Mesenteric fat pad (tissue), 1 donor: ENCODE measurements around the gene CENPM. TPM values are rescaled to one million over a fixed set of nuclear protein-coding genes. Genes with fewer than 3 reads are reported as not detected.
A peak's percentile ranks its signal among the peaks of the same experiment; 100 is the strongest.
"Not testable (repeated sequence)": the region's sequence is repeated elsewhere in the genome, so short reads cannot be mapped to it uniquely, and the experiment has no call there.

Source experiments
- DNase-seq: peaks from one replicate; pipeline ENCODE4 v3.0.0-alpha.2; 2020; ENCODE audit warnings: low spot score
- total RNA-seq: library from RNA; stranded (reverse); fragmentation: NEBNext Ultra II Directional; extraction: Animal tissue kit (Norgen Biotek cat#: 25700); gene quantifications from one replicate; pipeline ENCODE4 v1.2.1, GENCODE V29; 2021
- donor health status: DM: yes; HTN: yes; CAD: no.

Gene CENPM
- total RNA-seq, 1 donor from 2014 or later: not detected

GRCh38 chr22:41966607-41967240 is 19.8 kb upstream of the CENPM start:
- DNase-seq: no peak

GRCh38 chr22:41966225-41966606 is 19.3 kb upstream of the CENPM start:
- no peak for DNase-seq

- DNase-seq: no peak
Observed at GRCh38 chr22:41964112-41964491, 17.1 kb upstream of the CENPM start.

- DNase-seq: no peak
Observed at GRCh38 chr22:41963453-41964111, 16.6 kb upstream of the CENPM start.

- DNase-seq: no peak
Observed at GRCh38 chr22:41957941-41958556, 11.1 kb upstream of the CENPM start.

GRCh38 chr22:41952713-41953112 is 5.8 kb upstream of the CENPM start:
- DNase-seq: no peak

GRCh38 chr22:41951898-41952474 is 5.0 kb upstream of the CENPM start, which contains the start of gene SMIM45:
TSS of gene SMIM45 (plus strand) at chr22:41952150.
- no peak for DNase-seq

- DNase-seq: no peak
Observed at GRCh38 chr22:41949297-41949965, 2.5 kb upstream of the CENPM start.

GRCh38 chr22:41948928-41949296 is 2.0 kb upstream of the CENPM start:
- DNase-seq: not testable (repeated sequence)

- DNase-seq: no peak
Observed at GRCh38 chr22:41948142-41948541, 1.2 kb upstream of the CENPM start.

GRCh38 chr22:41947424-41948080 is 600 bp upstream of the CENPM start:
- no peak for DNase-seq

- DNase-seq: no peak
Observed at GRCh38 chr22:41943661-41944209, 3.2 kb downstream of the CENPM start.

- peak; percentile 92 for DNase-seq
Observed at GRCh38 chr22:41940832-41941765, 5.9 kb downstream of the CENPM start.

GRCh38 chr22:41939981-41940831 is 6.7 kb downstream of the CENPM start:
- no peak for DNase-seq

- DNase-seq: no peak
Observed at GRCh38 chr22:41936894-41937169, 10.1 kb downstream of the CENPM start.

GRCh38 chr22:41935509-41935908 is 11.4 kb downstream of the CENPM start:
- DNase-seq: no peak

GRCh38 chr22:41935015-41935351 is 12.0 kb downstream of the CENPM start:
- DNase-seq: no peak

GRCh38 chr22:41934284-41935014 is 12.5 kb downstream of the CENPM start:
- no peak for DNase-seq
